ENCODE data around the gene MEF2D. TPM values are rescaled to one million over a fixed set of nuclear protein-coding genes. Genes with fewer than 3 reads are reported as not detected.

Gene MEF2D
- total RNA-seq, 1 donor from 2014 or later, result 56.6 TPM

- TF ChIP-seq CTCF (IDR thresholded peaks at IDR 0.05; ENCODE audit: insufficient read depth, low read depth, low read length), result no peak
- no peak for TF ChIP-seq EZH2 (IDR thresholded peaks at IDR 0.05; ENCODE audit: insufficient read depth, low read length)
- no peak overlapping the region for H3K4me3 Mint-ChIP-seq (ENCODE audit: unreplicated experiment)
- Histone ChIP-seq H3K9ac (ENCODE audit: low read length) (no peak overlapping the region), H3K36me3 (ENCODE audit: insufficient read depth, low read length) (no peaks in the 10 kb centered on the region), H3K4me1 (ENCODE audit: insufficient read depth, low read length) (peaks cover 21% of the 10 kb centered on the region), H4K20me1 (ENCODE audit: insufficient read depth, low read length) (no peaks in the 10 kb centered on the region), H3K27me3 (ENCODE audit: insufficient read depth, low read length) (no peaks in the 10 kb centered on the region), H3K9me3 (ENCODE audit: insufficient read depth, low read depth, low read length) (no peaks in the 10 kb centered on the region), H3K4me3 (ENCODE audit: insufficient read depth, low read depth, low read length) (no peak overlapping the region), H2AFZ (ENCODE audit: low read depth, low read length) (no peak overlapping the region), H3K27ac (ENCODE audit: low read depth, low read length) (no peak overlapping the region), H3K4me2 (ENCODE audit: low read length) (no peak overlapping the region), H3K79me2 (ENCODE audit: insufficient read depth, low read length) (no peaks in the 10 kb centered on the region)
- FAIRE-seq, result no peak
- no peak overlapping the region for H3K27ac Mint-ChIP-seq (ENCODE audit: unreplicated experiment)
- H3K9me3 Mint-ChIP-seq (ENCODE audit: unreplicated experiment), result no peaks in the 10 kb centered on the region
- peaks cover 24% of the 10 kb centered on the region for H3K27me3 Mint-ChIP-seq (ENCODE audit: low read depth, unreplicated experiment)
- H3K4me1 Mint-ChIP-seq (ENCODE audit: low read depth, unreplicated experiment), result peaks cover 13% of the 10 kb centered on the region
- DNase-seq (ENCODE audit: low read depth), result no peak
- H3K36me3 Mint-ChIP-seq (ENCODE audit: low read depth, unreplicated experiment), result peaks cover 2% of the 10 kb centered on the region
These were observed 8.3 kb upstream of the MEF2D start for GRCh38 chr1:156508955-156509234.

DNA sequence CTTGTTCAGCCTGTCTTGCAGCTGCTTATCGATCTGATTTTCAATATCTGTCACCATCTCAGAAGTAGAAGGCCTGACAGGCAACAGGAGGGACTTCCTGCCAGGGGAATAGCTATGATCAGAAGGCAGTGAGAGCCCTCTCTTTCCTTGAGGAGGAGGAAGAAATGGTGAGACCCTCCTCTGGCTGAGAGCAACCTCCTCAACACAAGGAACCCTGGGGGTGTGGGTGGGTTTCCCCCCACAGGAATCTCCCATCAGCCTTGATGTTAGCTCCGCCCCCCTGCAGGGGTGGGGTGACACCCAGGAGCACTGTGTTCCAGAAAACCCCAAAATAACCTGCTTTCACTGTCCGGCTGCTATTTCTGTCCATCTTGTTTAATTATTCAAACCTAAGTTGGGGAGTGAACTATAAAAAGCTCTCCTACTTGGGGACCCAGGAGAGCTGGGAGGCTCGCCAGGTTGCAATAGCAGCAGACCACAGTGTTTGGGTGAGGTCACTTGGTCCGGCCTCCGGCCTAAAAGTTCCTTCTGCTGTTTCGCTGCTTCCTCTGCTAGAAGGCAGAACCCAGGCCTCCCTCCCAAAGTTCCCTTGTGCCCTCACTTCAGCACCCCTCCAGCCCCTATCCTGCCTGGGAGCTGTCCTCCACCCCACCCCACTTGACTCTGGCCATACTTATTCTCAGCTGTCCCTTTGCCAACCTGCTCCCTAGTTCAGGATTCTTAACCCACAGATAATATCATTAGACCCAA lies 7.8 kb upstream of the MEF2D start:
- H3K4me1 Mint-ChIP-seq (ENCODE audit: low read depth, unreplicated experiment), result peaks cover 17% of the 10 kb centered on the region
- no peak overlapping the region for H2AFZ ChIP-seq (ENCODE audit: low read depth, low read length)
- no peak overlapping the region for H3K27ac ChIP-seq (ENCODE audit: low read depth, low read length)
- H3K9me3 ChIP-seq (ENCODE audit: insufficient read depth, low read depth, low read length), result no peaks in the 10 kb centered on the region
- H3K9ac ChIP-seq (ENCODE audit: low read length), result no peak overlapping the region
- peaks cover 26% of the 10 kb centered on the region for H3K4me1 ChIP-seq (ENCODE audit: insufficient read depth, low read length)
- peaks cover 24% of the 10 kb centered on the region for H3K27me3 Mint-ChIP-seq (ENCODE audit: low read depth, unreplicated experiment)
- H4K20me1 ChIP-seq (ENCODE audit: insufficient read depth, low read length), result no peaks in the 10 kb centered on the region
- FAIRE-seq (no peak), DNase-seq (ENCODE audit: low read depth) (peak; percentile 66)
- no peak overlapping the region for H3K27ac Mint-ChIP-seq (ENCODE audit: unreplicated experiment)
- H3K36me3 ChIP-seq (ENCODE audit: insufficient read depth, low read length), result no peaks in the 10 kb centered on the region
- no peak overlapping the region for H3K4me2 ChIP-seq (ENCODE audit: low read length)
- no peaks in the 10 kb centered on the region for H3K9me3 Mint-ChIP-seq (ENCODE audit: unreplicated experiment)
- no peak for TF ChIP-seq EZH2 (IDR thresholded peaks at IDR 0.05; ENCODE audit: insufficient read depth, low read length)
- no peak for TF ChIP-seq CTCF (IDR thresholded peaks at IDR 0.05; ENCODE audit: insufficient read depth, low read depth, low read length)
- no peak overlapping the region for H3K4me3 Mint-ChIP-seq (ENCODE audit: unreplicated experiment)
- peaks cover 2% of the 10 kb centered on the region for H3K36me3 Mint-ChIP-seq (ENCODE audit: low read depth, unreplicated experiment)
- no peaks in the 10 kb centered on the region for H3K27me3 ChIP-seq (ENCODE audit: insufficient read depth, low read length)
- H3K79me2 ChIP-seq (ENCODE audit: insufficient read depth, low read length), result no peaks in the 10 kb centered on the region
- H3K4me3 ChIP-seq (ENCODE audit: insufficient read depth, low read depth, low read length), result no peak overlapping the region

GRCh38 chr1:156506450-156506849 lies 5.9 kb upstream of the MEF2D start:
- no peak overlapping the region for H3K27ac Mint-ChIP-seq (ENCODE audit: unreplicated experiment)
- H3K36me3 Mint-ChIP-seq (ENCODE audit: low read depth, unreplicated experiment), result peaks cover 2% of the 10 kb centered on the region

More at GRCh38 chr1:156506450-156506849, 5.9 kb upstream of the MEF2D start:
- H4K20me1 ChIP-seq (ENCODE audit: insufficient read depth, low read length), result no peaks in the 10 kb centered on the region
- no peaks in the 10 kb centered on the region for H3K27me3 ChIP-seq (ENCODE audit: insufficient read depth, low read length)
- Mint-ChIP-seq H3K4me1 (ENCODE audit: low read depth, unreplicated experiment) (peaks cover 36% of the 10 kb centered on the region), H3K4me3 (ENCODE audit: unreplicated experiment) (peak overlapping the region; percentile 8), H3K9me3 (ENCODE audit: unreplicated experiment) (no peaks in the 10 kb centered on the region), H3K27me3 (ENCODE audit: low read depth, unreplicated experiment) (peaks cover 21% of the 10 kb centered on the region)
- TF ChIP-seq CTCF (IDR thresholded peaks at IDR 0.05; ENCODE audit: insufficient read depth, low read depth, low read length) (no peak), EZH2 (IDR thresholded peaks at IDR 0.05; ENCODE audit: insufficient read depth, low read length) (no peak)
- no peaks in the 10 kb centered on the region for H3K79me2 ChIP-seq (ENCODE audit: insufficient read depth, low read length)
- FAIRE-seq (no peak), DNase-seq (ENCODE audit: low read depth) (no peak)
- H3K4me3 ChIP-seq (ENCODE audit: insufficient read depth, low read depth, low read length), result no peak overlapping the region
- H3K4me1 ChIP-seq (ENCODE audit: insufficient read depth, low read length), result peaks cover 45% of the 10 kb centered on the region
- H3K9ac ChIP-seq (ENCODE audit: low read length), result no peak overlapping the region
- H3K36me3 ChIP-seq (ENCODE audit: insufficient read depth, low read length), result no peaks in the 10 kb centered on the region
- H3K4me2 ChIP-seq (ENCODE audit: low read length), result no peak overlapping the region
- no peak overlapping the region for H3K27ac ChIP-seq (ENCODE audit: low read depth, low read length)
- no peaks in the 10 kb centered on the region for H3K9me3 ChIP-seq (ENCODE audit: insufficient read depth, low read depth, low read length)
- no peak overlapping the region for H2AFZ ChIP-seq (ENCODE audit: low read depth, low read length)
